AG10803 (cell line): ENCODE data around the gene MED15.
"Not testable (repeated sequence)": the region's sequence is repeated elsewhere in the genome, so short reads cannot be mapped to it uniquely, and the experiment has no call there.

ENCODE experiments used
- DNase-seq: peaks from one replicate; pipeline ENCODE4 v3.0.0; 2010; ENCODE audit warnings: low read depth
- H3K4me3 ChIP-seq: 2 replicates; pipeline ENCODE4 v1.5.1; 2011; ENCODE audit warnings: mild to moderate bottlenecking, low read length, control low read depth
- TF ChIP-seq, protein P1 (sequence below): conservative IDR thresholded peaks from 2 replicates; pipeline ENCODE4 v1.5.1; 2011; ENCODE audit warnings: mild to moderate bottlenecking, low read length, control low read depth, inconsistent platforms

Gene MED15

DNA sequence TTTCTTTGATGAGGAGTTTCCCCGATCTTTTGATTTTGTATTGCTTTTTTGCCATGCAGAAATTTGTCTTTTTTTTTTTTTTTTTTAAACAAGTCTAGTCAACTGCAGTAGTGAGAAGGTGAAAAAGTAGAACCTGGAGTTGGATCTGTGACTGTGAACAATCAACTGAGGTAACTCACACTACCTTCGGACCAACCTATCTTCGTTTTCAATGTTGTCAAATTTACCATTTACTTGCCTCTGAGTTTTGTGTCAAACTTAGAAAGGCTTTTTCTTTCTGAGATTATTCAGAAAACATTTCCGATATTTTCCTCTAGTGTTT, 32.3 kb upstream of the MED15 start:
- DNase-seq, result no peak
- H3K4me3 ChIP-seq, result no peak overlapping the region
- TF ChIP-seq, protein P1, sequence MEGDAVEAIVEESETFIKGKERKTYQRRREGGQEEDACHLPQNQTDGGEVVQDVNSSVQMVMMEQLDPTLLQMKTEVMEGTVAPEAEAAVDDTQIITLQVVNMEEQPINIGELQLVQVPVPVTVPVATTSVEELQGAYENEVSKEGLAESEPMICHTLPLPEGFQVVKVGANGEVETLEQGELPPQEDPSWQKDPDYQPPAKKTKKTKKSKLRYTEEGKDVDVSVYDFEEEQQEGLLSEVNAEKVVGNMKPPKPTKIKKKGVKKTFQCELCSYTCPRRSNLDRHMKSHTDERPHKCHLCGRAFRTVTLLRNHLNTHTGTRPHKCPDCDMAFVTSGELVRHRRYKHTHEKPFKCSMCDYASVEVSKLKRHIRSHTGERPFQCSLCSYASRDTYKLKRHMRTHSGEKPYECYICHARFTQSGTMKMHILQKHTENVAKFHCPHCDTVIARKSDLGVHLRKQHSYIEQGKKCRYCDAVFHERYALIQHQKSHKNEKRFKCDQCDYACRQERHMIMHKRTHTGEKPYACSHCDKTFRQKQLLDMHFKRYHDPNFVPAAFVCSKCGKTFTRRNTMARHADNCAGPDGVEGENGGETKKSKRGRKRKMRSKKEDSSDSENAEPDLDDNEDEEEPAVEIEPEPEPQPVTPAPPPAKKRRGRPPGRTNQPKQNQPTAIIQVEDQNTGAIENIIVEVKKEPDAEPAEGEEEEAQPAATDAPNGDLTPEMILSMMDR, result no peak

DNA sequence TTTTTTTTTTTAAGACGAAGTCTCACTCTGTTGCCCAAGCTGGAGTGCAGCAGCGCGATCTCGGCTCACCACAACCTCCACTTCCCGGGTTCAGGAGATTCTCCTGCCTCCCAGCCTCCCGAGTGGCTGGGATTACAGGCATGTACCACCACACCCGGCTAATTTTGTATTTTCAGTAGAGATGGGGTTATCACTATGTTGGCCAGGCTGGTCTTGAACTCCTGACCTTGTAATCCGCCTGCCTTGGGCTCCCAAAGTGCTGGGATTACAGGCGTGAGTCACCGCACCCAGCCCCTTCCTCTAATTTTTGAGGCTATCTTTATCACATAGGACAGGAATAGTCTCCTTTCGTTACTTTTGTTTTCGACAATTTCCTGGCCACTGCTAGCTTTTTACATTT, 31.8 kb upstream of the MED15 start:
- not testable (repeated sequence) for H3K4me3 ChIP-seq, DNase-seq

DNA sequence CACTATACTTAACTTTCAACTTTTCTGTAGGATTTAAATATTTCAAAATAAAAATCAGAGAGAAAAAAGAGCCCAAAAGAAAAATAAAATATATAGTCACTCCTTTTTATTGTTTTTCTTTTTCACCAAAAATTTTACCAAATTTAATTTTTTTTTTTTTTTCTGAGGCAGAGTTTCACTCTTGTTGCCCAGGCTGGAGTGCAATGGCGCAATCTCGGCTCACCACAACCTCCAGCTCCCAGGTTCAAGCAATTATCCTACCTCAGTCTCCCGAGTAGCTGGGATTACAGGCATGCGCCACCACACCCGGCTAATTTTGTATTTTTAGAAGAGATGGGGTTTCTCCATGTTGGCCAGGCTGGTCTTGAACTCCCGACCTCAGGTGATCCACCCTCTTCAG, 29.4 kb upstream of the MED15 start:
- DNase-seq, H3K4me3 ChIP-seq: not testable (repeated sequence)

DNA sequence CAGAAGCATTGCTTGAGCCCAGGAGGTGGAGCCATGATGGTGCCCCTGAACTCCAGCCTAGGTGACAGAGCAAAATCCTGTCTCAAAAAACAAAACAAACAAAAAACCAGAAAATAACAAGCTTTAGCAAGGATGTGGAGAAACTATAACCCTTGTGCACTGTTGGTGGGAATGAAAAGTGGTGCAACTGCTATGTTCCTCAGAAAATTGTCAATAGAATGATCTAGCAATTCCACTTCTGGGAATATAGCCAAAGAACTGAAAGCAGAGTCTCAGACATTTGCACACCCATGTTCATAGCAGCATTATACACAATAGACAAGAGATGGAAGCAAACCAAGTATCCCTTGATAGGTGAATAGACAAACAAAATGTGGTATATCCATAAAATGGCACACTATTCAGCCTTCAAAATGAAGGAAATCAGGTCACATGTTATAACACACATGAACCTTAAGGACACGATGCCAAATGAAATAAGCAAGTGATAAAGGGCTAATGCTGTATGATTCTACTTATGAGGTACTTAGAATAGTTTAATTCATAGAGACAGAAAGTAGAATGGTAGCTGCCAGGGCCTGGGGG, 27.7 kb upstream of the MED15 start:
- TF ChIP-seq, protein P1, result no peak
- DNase-seq, result peak; percentile 13
- no peak overlapping the region for H3K4me3 ChIP-seq

DNA sequence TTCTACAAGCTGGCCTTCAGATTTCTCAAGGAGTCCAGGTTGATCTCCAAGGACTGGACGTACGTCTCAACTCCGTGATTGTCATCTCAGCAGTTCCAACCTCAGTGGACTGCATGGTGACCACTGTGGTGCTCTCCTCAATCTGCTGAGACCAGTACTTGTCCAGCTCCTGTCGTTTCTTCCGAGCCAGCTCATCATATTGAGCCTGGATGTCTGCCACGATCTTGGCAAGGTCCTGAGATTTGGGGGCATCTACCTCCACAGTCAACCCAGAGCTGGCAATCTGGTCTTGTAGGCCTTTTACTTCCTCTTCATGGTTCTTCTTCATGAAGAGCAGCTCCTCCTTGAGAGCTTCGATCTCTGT, 24.3 kb upstream of the MED15 start:
- not testable (repeated sequence) for DNase-seq, H3K4me3 ChIP-seq

DNA sequence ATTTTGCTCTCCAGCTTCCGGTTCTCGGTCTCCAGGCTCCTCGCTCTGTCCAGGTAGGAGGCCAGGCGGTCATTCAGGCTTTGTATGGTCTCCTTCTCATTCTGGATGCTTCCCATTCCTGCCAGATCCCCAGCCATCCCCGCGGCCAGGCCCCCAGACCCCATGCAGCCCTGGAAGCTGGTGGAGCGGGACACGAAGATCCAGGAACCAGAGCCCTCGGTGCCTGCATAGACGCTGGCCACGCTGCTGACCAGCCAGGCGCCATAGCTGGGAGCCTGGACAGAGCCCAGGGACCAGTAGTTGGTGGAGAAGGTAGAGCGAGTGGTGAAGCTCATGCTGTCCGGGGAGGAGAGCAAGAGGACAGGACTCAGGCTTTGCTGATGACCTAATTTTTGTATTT, 23.6 kb upstream of the MED15 start:
- no peak for DNase-seq
- TF ChIP-seq, protein P1, result no peak
- no peak overlapping the region for H3K4me3 ChIP-seq

DNA sequence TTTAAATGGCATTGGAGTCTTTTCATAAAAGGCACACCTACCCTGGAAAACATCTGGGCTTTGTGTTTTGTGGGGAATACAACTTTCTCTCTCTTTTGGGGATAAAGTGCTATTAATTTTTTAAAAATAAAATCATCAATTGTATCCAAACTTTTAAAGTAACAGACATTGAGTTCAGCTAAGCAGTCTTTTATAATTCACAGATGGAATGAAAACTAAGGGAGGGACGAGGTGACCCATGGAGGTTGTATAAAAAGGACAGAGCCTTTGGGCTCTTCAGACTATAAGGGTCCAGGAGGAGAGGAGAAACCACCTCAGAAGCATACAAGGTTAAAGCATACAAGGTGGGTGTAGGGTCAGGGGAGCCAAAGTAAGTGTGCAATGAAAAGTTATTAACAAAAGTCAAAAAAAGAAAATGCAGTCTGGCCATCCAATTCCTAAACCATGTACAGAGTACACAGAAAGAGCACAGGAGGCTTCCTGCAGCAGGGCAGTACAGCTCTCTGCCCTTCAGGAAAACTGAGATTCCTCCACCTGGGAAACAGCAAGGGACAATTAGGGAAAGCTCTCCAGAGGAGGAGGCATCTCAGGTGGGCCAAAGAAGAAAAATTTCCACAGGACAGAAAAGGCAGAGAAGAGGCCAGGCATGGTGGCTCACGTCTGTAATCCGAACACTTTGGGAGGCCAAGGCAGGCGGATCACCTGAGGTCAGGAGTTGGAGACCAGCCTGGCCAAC, 22.3 kb upstream of the MED15 start:
- H3K4me3 ChIP-seq, result no peak overlapping the region
- DNase-seq, result no peak
- TF ChIP-seq, protein P1, result no peak

DNA sequence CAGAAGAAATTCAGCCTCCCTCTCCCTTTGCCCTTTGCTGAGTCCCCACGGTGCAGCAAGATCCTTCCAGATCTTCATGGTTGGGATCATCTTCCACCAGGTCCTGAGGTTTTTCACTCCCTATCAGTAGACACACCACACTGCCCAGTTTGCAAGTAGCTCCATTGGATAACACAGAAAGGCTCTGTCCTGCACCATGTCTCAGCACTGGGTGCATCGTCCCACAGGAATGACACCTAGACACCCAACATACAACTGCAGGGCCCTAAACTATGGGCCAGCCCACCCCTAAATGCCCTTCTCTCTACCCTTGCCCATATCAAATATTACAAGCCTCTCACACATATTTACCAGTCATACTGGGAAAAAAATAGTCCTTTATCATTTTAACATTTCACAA, 21.2 kb upstream of the MED15 start:
- peak; percentile 43 for DNase-seq
- no peak overlapping the region for H3K4me3 ChIP-seq
- TF ChIP-seq, protein P1, result no peak

DNA sequence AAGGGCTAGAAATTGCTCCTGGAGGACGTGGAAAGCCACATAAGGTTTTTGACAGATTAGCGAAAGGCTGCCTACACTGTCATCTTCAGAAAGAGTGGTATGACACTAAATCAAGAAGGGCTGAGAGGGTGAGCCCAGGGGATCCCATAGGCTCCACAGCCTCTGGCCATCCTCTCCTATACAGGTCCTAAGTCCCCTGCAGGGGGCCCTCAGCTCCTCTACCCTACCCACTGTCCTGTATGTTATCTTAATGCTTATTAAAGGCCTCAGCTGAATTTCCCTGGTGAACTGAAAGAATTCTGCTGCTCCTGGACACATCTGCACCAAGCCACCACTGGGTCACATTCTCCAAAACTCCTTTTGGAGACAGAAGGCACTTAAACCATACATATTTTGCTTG, 19.7 kb upstream of the MED15 start:
- TF ChIP-seq, protein P1, result no peak
- DNase-seq, result no peak
- H3K4me3 ChIP-seq, result no peak overlapping the region
